ENCODE results near the gene ZNF469.

DNA sequence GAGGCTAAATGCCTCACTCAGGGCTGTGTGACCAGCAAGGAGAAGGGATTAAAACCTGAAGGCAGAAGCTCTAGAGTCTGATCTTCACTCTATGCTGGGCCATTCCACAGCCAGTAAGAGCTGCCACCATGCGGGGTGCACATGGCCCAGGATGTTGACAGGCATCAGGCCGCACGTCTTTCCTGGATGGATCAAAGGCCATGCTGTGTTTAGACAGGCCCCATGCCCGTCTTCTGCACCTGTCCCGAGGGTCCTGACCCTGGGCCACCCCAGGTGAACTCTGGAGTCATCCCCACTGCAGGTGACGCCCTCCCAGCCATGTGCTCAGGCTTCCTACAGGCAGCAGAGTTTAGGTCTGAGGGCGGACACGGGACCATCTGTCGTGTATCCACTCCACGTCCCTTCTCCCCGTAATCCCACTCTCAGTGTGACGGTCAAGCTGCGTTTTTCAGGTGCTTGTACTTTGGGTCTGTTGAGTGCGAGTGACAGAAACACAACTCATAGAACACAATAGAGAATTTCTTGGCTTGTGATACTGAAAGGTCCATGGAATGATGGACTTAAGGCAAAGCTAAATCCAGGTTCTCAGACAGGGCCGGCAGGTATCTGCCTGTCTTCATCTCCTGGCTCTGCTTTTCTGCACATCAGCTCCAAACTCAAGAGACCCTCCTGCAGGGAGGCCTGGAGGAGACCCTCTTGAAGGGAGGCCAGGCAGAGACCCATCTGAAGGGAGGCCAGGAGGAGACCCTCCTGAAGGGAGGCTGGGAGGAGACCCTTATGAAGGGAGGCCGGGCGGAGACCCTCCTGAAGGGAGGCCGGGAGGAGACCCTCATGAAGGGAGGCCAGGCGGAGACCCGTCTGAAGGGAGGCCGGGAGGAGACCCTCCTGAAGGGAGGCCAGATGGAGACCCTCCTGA, 13.2 kb downstream of the ZNF469 start:
- TF ChIP-seq CTCF (IDR thresholded peaks at IDR 0.05; ENCODE audit: borderline replicate concordance, extremely low read depth, low read length, poor library complexity, severe bottlenecking) (no peak), EZH2 (IDR thresholded peaks at IDR 0.05; ENCODE audit: borderline replicate concordance, low read depth, low read length, severe bottlenecking) (peak; percentile 40)
